H1 (cell line): Measurements from ENCODE around the gene PIBF1. TPM values are rescaled to one million over a fixed set of nuclear protein-coding genes. Genes with fewer than 3 reads are reported as not detected.

ENCODE experiments used
- CTCF ChIA-PET: fragments of 300-600 bp; sonication (Branson Sonifier 250); formaldehyde crosslinking; loops from one replicate; lab custom pipeline; 2021; ENCODE audit not compliant: partially characterized antibody; lab: Charles Lee
- POLR2A ChIA-PET: fragments of 300-600 bp; sonication (Branson Sonifier 250); formaldehyde crosslinking; loops from one replicate; lab custom pipeline; 2021; ENCODE audit warnings: inconsistent platforms; ENCODE audit not compliant: partially characterized antibody; lab: Charles Lee
- DNase-seq, 2 experiments: peaks; one replicate each; pipeline versions ENCODE4 v3.0.0 to v3.0.0-alpha.2; 2010 to 2022; ENCODE audit warnings: low spot score in 2 of 2, low read depth in 1 of 2, mixed read lengths in 1 of 2
- FAIRE-seq: peaks from 2 replicates; lab custom pipeline; 2011; peaks lifted over from hg19 to GRCh38; lab: Jason Lieb, UNC
- H2AFZ ChIP-seq: 2 replicates; pipeline ENCODE4 v1.8.1; 2012; ENCODE audit warnings: low read length, inconsistent platforms
- H2AK5ac ChIP-seq: 2 replicates; pipeline ENCODE4 v1.6.1; 2013; ENCODE audit warnings: low read depth, low read length
- H2BK120ac ChIP-seq: replicated peaks from 2 replicates; pipeline ENCODE3; 2013; ENCODE audit warnings: low read depth, low read length, inconsistent platforms
- H2BK12ac ChIP-seq: 2 replicates; pipeline ENCODE4 v1.6.1; 2013; ENCODE audit warnings: low read depth, low read length
- H2BK15ac ChIP-seq: 2 replicates; pipeline ENCODE4 v1.6.1; 2013; ENCODE audit warnings: low read length
- H2BK20ac ChIP-seq: 2 replicates; pipeline ENCODE4 v1.6.1; 2013; ENCODE audit warnings: low read length
- H2BK5ac ChIP-seq: 2 replicates; pipeline ENCODE4 v1.6.1; 2013; ENCODE audit warnings: low read depth, low read length
- H3K14ac ChIP-seq: 2 replicates; pipeline ENCODE4 v1.6.1; 2013; ENCODE audit warnings: inconsistent platforms; ENCODE audit not compliant: insufficient read length
- H3K18ac ChIP-seq: 2 replicates; pipeline ENCODE4 v1.6.1; 2013; ENCODE audit warnings: low read length; ENCODE audit errors: extremely low read depth
- H3K23ac ChIP-seq: 2 replicates; pipeline ENCODE4 v1.6.1; 2013; ENCODE audit warnings: inconsistent platforms; ENCODE audit not compliant: insufficient read length
- H3K23me2 ChIP-seq: 2 replicates; pipeline ENCODE4 v1.6.1; 2013; ENCODE audit warnings: low read depth, low read length
- H3K27ac ChIP-seq: 2 replicates; pipeline ENCODE4 v1.6.1; 2011; ENCODE audit warnings: low read depth, low read length, inconsistent platforms
- H3K27me3 ChIP-seq, 4 experiments: replicated peaks in 1 of 4; 1 replicate in 1 of 4; 2 replicates in 3 of 4; pipeline versions ENCODE4 v1.6.1 to v1.8.1; 2011 to 2013; ENCODE audit warnings: low read length in 3 of 4, mild to moderate bottlenecking in 3 of 4, inconsistent platforms in 2 of 4, mixed read lengths in 2 of 4, moderate library complexity in 1 of 4; ENCODE audit not compliant: control insufficient read depth in 3 of 4, insufficient read depth in 3 of 4; ENCODE audit errors: extremely low read depth in 1 of 4
- H3K36me3 ChIP-seq, 4 experiments: 2 replicates each; pipeline versions ENCODE4 v1.6.1 to v1.8.1; 2011 to 2013; ENCODE audit warnings: mild to moderate bottlenecking in 4 of 4, low read length in 3 of 4, moderate library complexity in 2 of 4, control low read depth in 1 of 4, inconsistent platforms in 1 of 4; ENCODE audit not compliant: insufficient read depth in 4 of 4, control insufficient read depth in 2 of 4
- H3K4ac ChIP-seq: replicated peaks from 2 replicates; pipeline ENCODE3; 2013; ENCODE audit warnings: low read length, low read depth, mixed read lengths, inconsistent platforms; ENCODE audit not compliant: insufficient read length
- H3K4me1 ChIP-seq, 4 experiments: replicated peaks in 1 of 4; 1 replicate in 1 of 4; 2 replicates in 3 of 4; pipeline versions ENCODE4 v1.6.1 to v1.8.1; 2011 to 2013; ENCODE audit warnings: low read length in 3 of 4, inconsistent platforms in 2 of 4, mixed read lengths in 1 of 4; ENCODE audit not compliant: insufficient read depth in 4 of 4, control insufficient read depth in 3 of 4
- H3K4me2 ChIP-seq, 2 experiments: 2 replicates each; pipeline versions ENCODE4 v1.6.1 to v1.8.1; 2011 to 2013; ENCODE audit warnings: low read depth in 2 of 2, low read length in 2 of 2, control low read depth in 1 of 2, inconsistent platforms in 1 of 2, mild to moderate bottlenecking in 1 of 2; ENCODE audit not compliant: insufficient read depth in 1 of 2
- H3K4me3 ChIP-seq, 4 experiments: fragments of 200-600, 300-600 bp in 1 of 4; sonication (generic), shearing (Covaris generic), sonication (Bioruptor Twin) in 1 of 4; 2 replicates each; pipeline versions ENCODE4 v1.5.1 to v1.8.1; 2011 to 2016; ENCODE audit warnings: low read length in 4 of 4, low read depth in 3 of 4, control low read depth in 2 of 4, inconsistent platforms in 2 of 4, mild to moderate bottlenecking in 2 of 4, mixed read lengths in 1 of 4, moderate library complexity in 1 of 4; ENCODE audit not compliant: insufficient read depth in 2 of 4; ENCODE audit errors: extremely low read depth in 1 of 4
- H3K56ac ChIP-seq: replicated peaks from 2 replicates; pipeline ENCODE3; 2013; ENCODE audit warnings: low read depth, mild to moderate bottlenecking, mixed read lengths, low read length, inconsistent platforms; ENCODE audit not compliant: insufficient read length
- H3K79me1 ChIP-seq: 2 replicates; pipeline ENCODE4 v1.6.1; 2013; ENCODE audit warnings: low read depth, low read length, control low read depth
- H3K79me2 ChIP-seq, 2 experiments: 2 replicates each; pipeline versions ENCODE4 v1.6.1 to v1.8.1; 2012 to 2013; ENCODE audit warnings: low read length in 2 of 2, mild to moderate bottlenecking in 2 of 2, inconsistent platforms in 1 of 2; ENCODE audit not compliant: insufficient read depth in 2 of 2, control insufficient read depth in 1 of 2
- H3K9ac ChIP-seq, 4 experiments: replicated peaks in 1 of 4; 1 replicate in 1 of 4; 2 replicates in 3 of 4; pipeline versions ENCODE4 v1.6.1 to v1.8.1; 2011 to 2013; ENCODE audit warnings: low read depth in 3 of 4, low read length in 3 of 4, control low read depth in 2 of 4, mild to moderate bottlenecking in 2 of 4, moderate library complexity in 2 of 4, inconsistent platforms in 1 of 4; ENCODE audit errors: extremely low read depth in 1 of 4
- H3K9me3 ChIP-seq, 2 experiments: 2 replicates each; pipeline versions ENCODE4 v1.6.1 to v1.8.1; 2012 to 2013; ENCODE audit warnings: mild to moderate bottlenecking in 2 of 2, moderate library complexity in 2 of 2, control low read depth in 1 of 2, inconsistent platforms in 1 of 2, low read depth in 1 of 2, low read length in 1 of 2, mixed read lengths in 1 of 2; ENCODE audit not compliant: insufficient read depth in 2 of 2
- H4K20me1 ChIP-seq, 2 experiments: replicated peaks in 1 of 2; 2 replicates each; pipeline versions ENCODE3 to v1.8.1; 2011 to 2013; ENCODE audit warnings: inconsistent platforms in 2 of 2, low read length in 2 of 2, mild to moderate bottlenecking in 1 of 2; ENCODE audit not compliant: insufficient read depth in 2 of 2, control insufficient read depth in 1 of 2
- H4K5ac ChIP-seq: 2 replicates; pipeline ENCODE4 v1.6.1; 2013; ENCODE audit warnings: low read length, low read depth, mixed read lengths, inconsistent platforms; ENCODE audit not compliant: insufficient read length
- H4K8ac ChIP-seq: 2 replicates; pipeline ENCODE4 v1.8.0; 2013; ENCODE audit warnings: mild to moderate bottlenecking, moderate library complexity, low read length, inconsistent platforms; ENCODE audit not compliant: insufficient read depth; ENCODE audit errors: extremely low read depth
- H4K91ac ChIP-seq: replicated peaks from 2 replicates; pipeline ENCODE3; 2013; ENCODE audit warnings: low read length, mixed read lengths, inconsistent platforms; ENCODE audit not compliant: insufficient read length
- ASH2L ChIP-seq: fragments of 200-600, 300-600 bp; sonication (generic); IDR thresholded peaks from one replicate; pipeline ENCODE4 v1.7.1; 2017; ENCODE audit warnings: low read length
- CBX8 ChIP-seq: fragments of 300-800, 300-1000 bp; sonication (generic); IDR thresholded peaks from 2 replicates; pipeline ENCODE4 v1.7.1; 2016; ENCODE audit warnings: low read depth, low read length, borderline replicate concordance
- CHD2 ChIP-seq: IDR thresholded peaks from 2 replicates; pipeline ENCODE4 v1.6.1; 2012; ENCODE audit warnings: low read length, improper control_type of control experiment
- GABPA ChIP-seq: IDR thresholded peaks from 2 replicates; pipeline ENCODE4 v1.6.1; 2011; ENCODE audit warnings: mild to moderate bottlenecking, low read length, moderate library complexity, borderline replicate concordance; ENCODE audit not compliant: insufficient read depth
- HDAC2 ChIP-seq, 2 experiments: fragments of 300-600 bp in 1 of 2; sonication (generic) in 1 of 2; IDR thresholded peaks; 2 replicates each; pipeline ENCODE4 v1.6.1; 2011 to 2012; ENCODE audit warnings: low read depth in 2 of 2, low read length in 2 of 2, mild to moderate bottlenecking in 2 of 2, moderate library complexity in 2 of 2, borderline replicate concordance in 1 of 2, inconsistent platforms in 1 of 2
- JUND ChIP-seq: IDR thresholded peaks from 2 replicates; pipeline ENCODE4 v1.6.1; 2011; ENCODE audit warnings: mild to moderate bottlenecking, improper control_type of control experiment, low read length
- KDM5A ChIP-seq: fragments of 200-600 bp; IDR thresholded peaks from 2 replicates; pipeline ENCODE4 v1.7.1; 2012; ENCODE audit warnings: mild to moderate bottlenecking, low read length, inconsistent platforms, mixed read lengths
- NRF1 ChIP-seq: IDR thresholded peaks from 2 replicates; pipeline ENCODE4 v1.6.1; 2011; ENCODE audit warnings: mild to moderate bottlenecking, low read depth, low read length, improper control_type of control experiment
- POLR2A ChIP-seq, 2 experiments: IDR thresholded peaks; 1 replicate in 1 of 2; 2 replicates in 1 of 2; pipeline ENCODE4 v1.6.1; 2011; ENCODE audit warnings: low read depth in 2 of 2, low read length in 2 of 2, mild to moderate bottlenecking in 2 of 2; ENCODE audit errors: control extremely low read depth in 1 of 2
- POLR2AphosphoS5 ChIP-seq: IDR thresholded peaks from 2 replicates; pipeline ENCODE4 v1.6.1; 2011; ENCODE audit warnings: low read depth, low read length
- RFX5 ChIP-seq: IDR thresholded peaks from 2 replicates; pipeline ENCODE4 v1.6.1; 2011; ENCODE audit warnings: low read depth, low read length, improper control_type of control experiment, borderline replicate concordance
- RNF2 ChIP-seq: fragments of 200-900, 300-1000 bp; sonication (generic); IDR thresholded peaks from 2 replicates; pipeline ENCODE4 v1.7.1; 2016; ENCODE audit warnings: borderline replicate concordance, low read depth, mild to moderate bottlenecking, antibody characterized with exemption, low read length; ENCODE audit not compliant: poor library complexity, severe bottlenecking; ENCODE audit errors: missing control alignments
- SIN3A ChIP-seq, 2 experiments: IDR thresholded peaks in 1 of 2; conservative IDR thresholded peaks in 1 of 2; 2 replicates each; pipeline ENCODE4 v1.6.1; 2011 to 2012; ENCODE audit warnings: low read length in 2 of 2, improper control_type of control experiment in 1 of 2, low read depth in 1 of 2, mild to moderate bottlenecking in 1 of 2
- SIX5 ChIP-seq: IDR thresholded peaks from 2 replicates; pipeline ENCODE4 v1.6.1; 2011; ENCODE audit warnings: mild to moderate bottlenecking, low read depth, low read length
- ZNF274 ChIP-seq: IDR thresholded peaks from 2 replicates; pipeline ENCODE4 v1.7.0; 2012; ENCODE audit warnings: low read length, borderline replicate concordance; ENCODE audit errors: extremely low read depth
- WGBS, 2 experiments: shearing (Covaris generic) in 1 of 2; methylation state at CpG; one replicate each; pipeline versions ENCODE4 v1.1.6 to v1.1.7; 2013 to 2015; ENCODE audit warnings: low lambda C conversion rate in 2 of 2, mixed read lengths in 2 of 2, inconsistent platforms in 1 of 2, low coverage in 1 of 2, missing lambda C conversion rate in 1 of 2; ENCODE audit not compliant: insufficient replicate concordance in 2 of 2, insufficient coverage in 1 of 2, insufficient read length in 1 of 2; ENCODE audit errors: extremely low coverage in 1 of 2, missing lambda C conversion rate in 1 of 2; 5-methylcytosine and 5-hydroxymethylcytosine counted together
- polyA plus RNA-seq, 7 experiments: library from polyadenylated mRNA; depleted of rRNA in 3 of 7; stranded (reverse) in 5 of 7; unstranded in 2 of 7; fragments of >200 nt in 5 of 7; fragments of 200-250 nt in 2 of 7; gene quantifications; 1 replicate in 5 of 7; 2 replicates in 1 of 7; 4 replicates in 1 of 7; pipeline versions ENCODE4 v1.2.1 to v1.2.3, GENCODE V29; 2011 to 2013; ENCODE audit warnings: missing spikeins in 2 of 7, mixed read lengths in 2 of 7
- total RNA-seq: library from RNA; stranded (reverse); fragmentation: NEBNext Ultra II Directional; extraction: Animal tissue kit (Norgen Biotek cat#: 25700); gene quantifications from 2 replicates; pipeline ENCODE4 v1.2.1, GENCODE V29; 2021

Gene PIBF1
- total and polyA plus RNA-seq, 2 of the 8 experiments (the other 6 are each of a cell fraction or from before 2014, with no cell fraction given): 1.1 to 13.2 TPM

DNA sequence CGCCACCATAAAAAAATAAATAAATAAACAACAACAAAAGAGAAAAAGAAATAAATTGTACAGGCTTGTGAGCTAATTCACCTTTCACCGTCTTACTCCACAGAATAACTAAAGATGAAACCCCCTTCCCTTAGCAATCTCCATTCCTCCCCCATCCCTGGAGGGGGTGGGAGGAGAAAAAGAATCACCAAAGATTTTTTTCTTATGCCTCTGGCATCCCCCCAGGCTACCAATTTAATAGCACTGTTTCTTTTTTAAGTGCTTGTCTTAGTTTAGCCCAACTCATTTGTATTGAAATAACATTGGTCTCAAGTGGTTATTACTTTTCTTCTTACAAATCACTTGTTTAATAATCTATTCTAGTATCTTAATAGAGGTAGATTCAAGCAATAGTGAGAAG is 253.0 kb downstream of the PIBF1 start:
- no peak for FAIRE-seq
- no peak for DNase-seq
- Histone ChIP-seq H3K23ac (no peak overlapping the region), H3K4me2 (no peak overlapping the region), H2BK120ac (no peak overlapping the region), H3K9me3 (no peaks in the 10 kb centered on the region), H3K79me1 (no peaks in the 10 kb centered on the region), H2BK15ac (no peak overlapping the region), H2BK5ac (no peak overlapping the region), H3K4ac (no peak overlapping the region), H2BK20ac (no peak overlapping the region), H4K20me1 (no peaks in the 10 kb centered on the region), H3K14ac (no peak overlapping the region), H4K8ac (no peak overlapping the region), H4K5ac (no peak overlapping the region), H3K18ac (no peak overlapping the region), H3K4me3 (no peak overlapping the region), H3K36me3 (no peaks in the 10 kb centered on the region), H2BK12ac (no peak overlapping the region), H3K27ac (no peak overlapping the region), H3K9ac (no peak overlapping the region), H3K4me1 (peaks cover 0 to 6% (median 0%) of the 10 kb centered on the region in 4 experiments; a peak in 1 of 7 replicates), H3K79me2 (no peaks in the 10 kb centered on the region), H3K23me2 (no peaks in the 10 kb centered on the region), H3K27me3 (no peaks in the 10 kb centered on the region), H2AK5ac (no peak overlapping the region), H3K56ac (no peak overlapping the region), H4K91ac (no peak overlapping the region), H2AFZ (no peak overlapping the region)
- WGBS, 2 experiments: 83% methylated on average over 2 of the region's 2 CpGs; no CpG with 5 or more reads in 1 of the 2 experiments
- ChIA-PET CTCF (interaction anchor here (0.6 to 1.7 kb wide), 4 partner anchors 15 to 628 kb away, joined by 3 to 4 read pairs (median 3); no protein-coding TSS in a partner anchor), POLR2A (no interaction called here)
- no peak for TF ChIP-seq RNF2
- no peak for TF ChIP-seq SIX5
- TF ChIP-seq POLR2A (IDR thresholded peaks at IDR 0.05; ENCODE audit: control extremely low read depth in 1 of 2, low read depth in 2 of 2, low read length in 2 of 2): no peak
- no peak for TF ChIP-seq SIN3A (conservative IDR thresholded peaks at IDR 0.05 in 1 of 2, IDR thresholded peaks at IDR 0.05 in 1 of 2; ENCODE audit: low read depth in 1 of 2, low read length in 2 of 2)
- no peak for TF ChIP-seq GABPA
- no peak for TF ChIP-seq RFX5
- no peak for TF ChIP-seq CBX8
- TF ChIP-seq JUND: no peak
- no peak for TF ChIP-seq KDM5A
- TF ChIP-seq HDAC2 (IDR thresholded peaks at IDR 0.05; ENCODE audit: borderline replicate concordance in 1 of 2, low read depth in 2 of 2, low read length in 2 of 2): no peak
- no peak for TF ChIP-seq POLR2AphosphoS5
- no peak for TF ChIP-seq ZNF274
- TF ChIP-seq CHD2: no peak
- TF ChIP-seq NRF1: no peak
- TF ChIP-seq ASH2L: no peak
